HG03575 (cell line): Measurements from ENCODE around the gene CWC22.
"Not testable (repeated sequence)": the region's sequence is repeated elsewhere in the genome, so short reads cannot be mapped to it uniquely, and the experiment has no call there.

Source experiments
- ATAC-seq: cut with Tn5 transposase; IDR thresholded peaks from one replicate; pipeline ENCODE4 v1.9.1; 2021; ENCODE audit not compliant: unreplicated experiment, insufficient number of reproducible peaks, low FRiP score; ENCODE audit errors: extremely low read depth

CWC22 gene

GRCh38 chr2:180006781-180007579, at the start of gene CWC22:
Gene CWC22 (minus strand): TSS chr2:180007297. CDS start chr2:179993341, 13,956 bp downstream.
- peak; percentile 99 for ATAC-seq

GRCh38 chr2:180056367-180057118, 49.4 kb upstream of the CWC22 start:
- no peak for ATAC-seq

- not testable (repeated sequence) for ATAC-seq
These were observed 47.5 kb upstream of the CWC22 start for GRCh38 chr2:180054576-180054975.

GRCh38 chr2:180050246-180050645, 43.1 kb upstream of the CWC22 start:
- ATAC-seq = no peak

GRCh38 chr2:180048251-180048650, 41.2 kb upstream of the CWC22 start:
- no peak for ATAC-seq

- ATAC-seq = no peak
These were observed 39.7 kb upstream of the CWC22 start for GRCh38 chr2:180046776-180047175.

- ATAC-seq = no peak
These were observed 39.1 kb upstream of the CWC22 start for GRCh38 chr2:180046202-180046601.

- no peak for ATAC-seq
These were observed 33.2 kb upstream of the CWC22 start for GRCh38 chr2:180040146-180040925.

- no peak for ATAC-seq
These were observed 31.9 kb upstream of the CWC22 start for GRCh38 chr2:180038997-180039396.

GRCh38 chr2:180033993-180034894, 27.1 kb upstream of the CWC22 start:
- no peak for ATAC-seq

- no peak for ATAC-seq
These were observed 22.5 kb upstream of the CWC22 start for GRCh38 chr2:180029575-180029974.

- no peak for ATAC-seq
These were observed 14.8 kb upstream of the CWC22 start for GRCh38 chr2:180021850-180022249.

GRCh38 chr2:180017784-180018183, 10.7 kb upstream of the CWC22 start:
- no peak for ATAC-seq

GRCh38 chr2:180016937-180017336, 9.8 kb upstream of the CWC22 start:
- ATAC-seq = no peak

GRCh38 chr2:180015951-180016709, 9.0 kb upstream of the CWC22 start:
- ATAC-seq = no peak

- ATAC-seq = no peak
These were observed 5.4 kb upstream of the CWC22 start for GRCh38 chr2:180012523-180012922.

- no peak for ATAC-seq
These were observed 3.6 kb upstream of the CWC22 start for GRCh38 chr2:180010701-180011100.

GRCh38 chr2:180006231-180006630, 866 bp downstream of the CWC22 start:
- ATAC-seq = no peak
